Liver (tissue), 9 donors: ENCODE data around the gene GARIN5B. TPM values are rescaled to one million over a fixed set of nuclear protein-coding genes. Genes with fewer than 3 reads are reported as not detected.

Source experiments
- DNase-seq: peaks from one replicate; pipeline ENCODE4 v3.0.0-alpha.2; 2017; ENCODE audit warnings: low spot score
- H3K27ac ChIP-seq, 2 donors: one replicate each; pipeline ENCODE4 v1.7.0; 2013; ENCODE audit warnings: inconsistent platforms in 2 of 2, low read length in 2 of 2, control low read depth in 1 of 2, low read depth in 1 of 2, mild to moderate bottlenecking in 1 of 2
- H3K27me3 ChIP-seq, 4 donors: one replicate each; pipeline versions ENCODE4 v1.6.1 to v1.7.0; 2013; ENCODE audit warnings: low read length in 3 of 4, inconsistent platforms in 1 of 4, mild to moderate bottlenecking in 1 of 4, moderate library complexity in 1 of 4; ENCODE audit not compliant: control insufficient read depth in 4 of 4, insufficient read depth in 4 of 4
- H3K36me3 ChIP-seq, 4 donors: one replicate each; pipeline versions ENCODE4 v1.6.1 to v1.7.0; 2013; ENCODE audit warnings: low read length in 3 of 4, mild to moderate bottlenecking in 3 of 4, low read depth in 1 of 4, moderate library complexity in 1 of 4; ENCODE audit not compliant: control insufficient read depth in 4 of 4, insufficient read depth in 3 of 4
- H3K4me1 ChIP-seq, 4 donors: one replicate each; pipeline versions ENCODE4 v1.6.1 to v1.7.0; 2013; ENCODE audit warnings: low read length in 3 of 4, mild to moderate bottlenecking in 3 of 4, moderate library complexity in 1 of 4; ENCODE audit not compliant: control insufficient read depth in 4 of 4, insufficient read depth in 4 of 4
- H3K4me3 ChIP-seq, 3 donors: one replicate each; pipeline versions ENCODE4 v1.6.1 to v1.7.0; 2013; ENCODE audit warnings: low read length in 3 of 3, control low read depth in 1 of 3, low read depth in 1 of 3, mild to moderate bottlenecking in 1 of 3
- H3K9ac ChIP-seq, 2 donors: one replicate each; pipeline ENCODE4 v1.7.0; 2013; ENCODE audit warnings: low read length in 2 of 2, mild to moderate bottlenecking in 2 of 2, moderate library complexity in 2 of 2, control low read depth in 1 of 2, low read depth in 1 of 2
- H3K9me3 ChIP-seq, 4 donors: one replicate each; pipeline versions ENCODE4 v1.6.1 to v1.7.0; 2013; ENCODE audit warnings: low read length in 3 of 4; ENCODE audit not compliant: control insufficient read depth in 4 of 4
- EGR1 ChIP-seq, 2 donors: IDR thresholded peaks; 2 replicates each; pipeline ENCODE4 v1.6.1; 2016 to 2018; ENCODE audit warnings: antibody characterized with exemption in 2 of 2, low read depth in 2 of 2
- FOXA1 ChIP-seq: IDR thresholded peaks from 2 replicates; pipeline ENCODE4 v1.6.1; 2016; ENCODE audit warnings: antibody characterized with exemption
- FOXA2 ChIP-seq: IDR thresholded peaks from 2 replicates; pipeline ENCODE4 v1.6.1; 2016; ENCODE audit warnings: antibody characterized with exemption
- GABPA ChIP-seq, 2 donors: IDR thresholded peaks in 1 of 2; conservative IDR thresholded peaks in 1 of 2; 2 replicates each; pipeline ENCODE4 v1.6.1; 2016; ENCODE audit warnings: antibody characterized with exemption in 2 of 2, mild to moderate bottlenecking in 1 of 2, moderate library complexity in 1 of 2
- HNF4A ChIP-seq, 2 donors: conservative IDR thresholded peaks; 2 replicates each; pipeline ENCODE4 v1.6.1; 2016; ENCODE audit warnings: antibody characterized with exemption in 2 of 2, mild to moderate bottlenecking in 2 of 2
- HNF4G ChIP-seq: IDR thresholded peaks from 2 replicates; pipeline ENCODE4 v1.6.1; 2016; ENCODE audit warnings: antibody characterized with exemption
- JUND ChIP-seq, 2 donors: IDR thresholded peaks; 2 replicates each; pipeline ENCODE4 v1.6.1; 2016; ENCODE audit warnings: antibody characterized with exemption in 2 of 2
- NR2F2 ChIP-seq: IDR thresholded peaks from 2 replicates; pipeline ENCODE4 v1.6.1; 2016; ENCODE audit warnings: antibody characterized with exemption
- RAD21 ChIP-seq, 2 donors: IDR thresholded peaks; 2 replicates each; pipeline ENCODE4 v1.6.1; 2016; ENCODE audit warnings: antibody characterized with exemption in 2 of 2, mild to moderate bottlenecking in 2 of 2
- RXRA ChIP-seq, 2 donors: IDR thresholded peaks; 2 replicates each; pipeline ENCODE4 v1.6.1; 2017 to 2018; ENCODE audit warnings: antibody characterized with exemption in 2 of 2, mild to moderate bottlenecking in 1 of 2
- SP1 ChIP-seq: IDR thresholded peaks from 2 replicates; pipeline ENCODE4 v1.6.1; 2018; ENCODE audit warnings: antibody characterized with exemption, mild to moderate bottlenecking
- TAF1 ChIP-seq: conservative IDR thresholded peaks from 2 replicates; pipeline ENCODE4 v1.6.1; 2016; ENCODE audit warnings: antibody characterized with exemption, mild to moderate bottlenecking
- YY1 ChIP-seq: IDR thresholded peaks from 2 replicates; pipeline ENCODE4 v1.6.1; 2016; ENCODE audit warnings: antibody characterized with exemption, mild to moderate bottlenecking
- WGBS: extraction: QIAGEN DNeasy Blood & Tissue Kit; methylation state at CpG from one replicate; pipeline ENCODE4 v1.1.7; 2013; 5-methylcytosine and 5-hydroxymethylcytosine counted together
- polyA plus RNA-seq, 2 donors: library from polyadenylated mRNA; stranded (reverse) in 1 of 2; unstranded in 1 of 2; fragments of 200-250 nt in 1 of 2; fragments of >200 nt in 1 of 2; fragmentation: Nextera tagmentation in 1 of 2; extraction: Ambion mirVana in 1 of 2; gene quantifications; one replicate each; pipeline versions ENCODE4 v1.2.1 to v1.2.3, GENCODE V29; 2013 to 2015
- total RNA-seq, 2 donors: library from RNA; depleted of rRNA; stranded (reverse); fragments of >200 nt; gene quantifications; one replicate each; pipeline ENCODE4 v1.2.3, GENCODE V29; 2014
- TF ChIP-seq, protein P1 (sequence below): IDR thresholded peaks from 2 replicates; pipeline ENCODE4 v1.6.1; 2016; ENCODE audit warnings: antibody characterized with exemption, mild to moderate bottlenecking
- TF ChIP-seq, protein P2 (sequence below): IDR thresholded peaks from 2 replicates; pipeline ENCODE4 v1.6.1; 2016; ENCODE audit warnings: antibody characterized with exemption
- TF ChIP-seq, protein P3 (sequence below): IDR thresholded peaks from 2 replicates; pipeline ENCODE4 v1.6.1; 2016; ENCODE audit warnings: antibody characterized with exemption
- TF ChIP-seq, protein P4 (sequence below): fragments of 150-350 bp; IDR thresholded peaks from 2 replicates; pipeline ENCODE4 v1.5.1; 2017; ENCODE audit warnings: improper control_type of control experiment, low read depth, low read length; ENCODE audit not compliant: missing input control
- TF ChIP-seq, protein P5 (sequence below): IDR thresholded peaks from 2 replicates; pipeline ENCODE4 v1.6.1; 2016; ENCODE audit warnings: antibody characterized with exemption
- donor health status: healthy.
- donor health status: healthy.
- donor health status: healthy.
- donor health status: healthy.
- donor health status: healthy.

Gene GARIN5B
- total and polyA plus RNA-seq, 4 donors: not detected

DNA sequence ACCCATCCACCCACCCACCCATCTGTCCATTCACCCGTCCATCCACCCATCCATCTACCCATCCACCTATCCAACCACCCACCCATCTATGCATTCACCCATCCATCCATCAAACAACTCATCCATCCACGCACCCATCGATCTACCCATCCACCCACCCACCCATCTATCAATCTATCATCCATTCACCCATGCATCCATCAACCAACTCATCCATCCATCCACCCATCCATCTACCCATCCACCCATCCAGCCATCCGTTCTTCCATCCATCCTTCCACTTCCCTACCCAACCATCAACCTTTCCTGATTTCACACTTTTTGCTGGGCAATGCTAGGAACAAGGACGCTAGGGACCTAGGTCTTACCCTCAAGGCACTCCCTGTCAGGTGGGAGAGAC, 19.0 kb upstream of the GARIN5B start (continued):
- TF ChIP-seq, protein P1, sequence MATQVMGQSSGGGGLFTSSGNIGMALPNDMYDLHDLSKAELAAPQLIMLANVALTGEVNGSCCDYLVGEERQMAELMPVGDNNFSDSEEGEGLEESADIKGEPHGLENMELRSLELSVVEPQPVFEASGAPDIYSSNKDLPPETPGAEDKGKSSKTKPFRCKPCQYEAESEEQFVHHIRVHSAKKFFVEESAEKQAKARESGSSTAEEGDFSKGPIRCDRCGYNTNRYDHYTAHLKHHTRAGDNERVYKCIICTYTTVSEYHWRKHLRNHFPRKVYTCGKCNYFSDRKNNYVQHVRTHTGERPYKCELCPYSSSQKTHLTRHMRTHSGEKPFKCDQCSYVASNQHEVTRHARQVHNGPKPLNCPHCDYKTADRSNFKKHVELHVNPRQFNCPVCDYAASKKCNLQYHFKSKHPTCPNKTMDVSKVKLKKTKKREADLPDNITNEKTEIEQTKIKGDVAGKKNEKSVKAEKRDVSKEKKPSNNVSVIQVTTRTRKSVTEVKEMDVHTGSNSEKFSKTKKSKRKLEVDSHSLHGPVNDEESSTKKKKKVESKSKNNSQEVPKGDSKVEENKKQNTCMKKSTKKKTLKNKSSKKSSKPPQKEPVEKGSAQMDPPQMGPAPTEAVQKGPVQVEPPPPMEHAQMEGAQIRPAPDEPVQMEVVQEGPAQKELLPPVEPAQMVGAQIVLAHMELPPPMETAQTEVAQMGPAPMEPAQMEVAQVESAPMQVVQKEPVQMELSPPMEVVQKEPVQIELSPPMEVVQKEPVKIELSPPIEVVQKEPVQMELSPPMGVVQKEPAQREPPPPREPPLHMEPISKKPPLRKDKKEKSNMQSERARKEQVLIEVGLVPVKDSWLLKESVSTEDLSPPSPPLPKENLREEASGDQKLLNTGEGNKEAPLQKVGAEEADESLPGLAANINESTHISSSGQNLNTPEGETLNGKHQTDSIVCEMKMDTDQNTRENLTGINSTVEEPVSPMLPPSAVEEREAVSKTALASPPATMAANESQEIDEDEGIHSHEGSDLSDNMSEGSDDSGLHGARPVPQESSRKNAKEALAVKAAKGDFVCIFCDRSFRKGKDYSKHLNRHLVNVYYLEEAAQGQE: no peak

DNA sequence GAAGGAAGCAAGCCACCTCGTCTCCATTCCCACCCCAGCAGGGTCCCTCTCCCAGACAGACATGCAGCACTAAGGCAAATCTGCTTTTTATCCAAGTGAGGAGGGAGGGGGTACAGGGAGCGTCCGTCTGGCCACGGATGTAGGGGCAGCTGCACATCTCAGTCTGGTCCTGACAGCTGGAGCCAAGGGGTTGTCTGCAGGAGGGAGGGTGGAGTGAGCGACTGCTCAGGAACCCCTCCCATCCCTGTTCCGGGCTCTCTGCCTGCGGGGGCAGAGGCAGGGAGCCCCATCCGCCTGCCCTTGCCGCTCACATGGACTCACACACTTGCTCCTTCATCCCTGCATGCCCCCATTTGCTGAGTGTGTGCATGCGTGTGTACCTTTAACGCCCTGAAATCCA, 16.1 kb upstream of the GARIN5B start:
- H3K27me3 ChIP-seq: peaks cover 0 to 2% (median 2%) of the 10 kb centered on the region in 4 donors
- no peak for DNase-seq
- TF ChIP-seq TAF1 (no peak), SP1 (no peak), FOXA2 (no peak), NR2F2 (no peak), JUND (IDR thresholded peaks at IDR 0.05) (no peak), HNF4G (no peak), HNF4A (conservative IDR thresholded peaks at IDR 0.05) (no peak), GABPA (IDR thresholded peaks at IDR 0.05 in 1 of 2, conservative IDR thresholded peaks at IDR 0.05 in 1 of 2) (no peak), RXRA (IDR thresholded peaks at IDR 0.05) (no peak), EGR1 (IDR thresholded peaks at IDR 0.05; ENCODE audit: low read depth in 2 of 2) (no peak), RAD21 (IDR thresholded peaks at IDR 0.05) (no peak), YY1 (no peak), FOXA1 (no peak)
- TF ChIP-seq, protein P2, sequence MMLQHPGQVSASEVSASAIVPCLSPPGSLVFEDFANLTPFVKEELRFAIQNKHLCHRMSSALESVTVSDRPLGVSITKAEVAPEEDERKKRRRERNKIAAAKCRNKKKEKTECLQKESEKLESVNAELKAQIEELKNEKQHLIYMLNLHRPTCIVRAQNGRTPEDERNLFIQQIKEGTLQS: no peak
- TF ChIP-seq, protein P3, sequence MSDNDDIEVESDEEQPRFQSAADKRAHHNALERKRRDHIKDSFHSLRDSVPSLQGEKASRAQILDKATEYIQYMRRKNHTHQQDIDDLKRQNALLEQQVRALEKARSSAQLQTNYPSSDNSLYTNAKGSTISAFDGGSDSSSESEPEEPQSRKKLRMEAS: no peak
- TF ChIP-seq, protein P1: no peak
- TF ChIP-seq, protein P4, sequence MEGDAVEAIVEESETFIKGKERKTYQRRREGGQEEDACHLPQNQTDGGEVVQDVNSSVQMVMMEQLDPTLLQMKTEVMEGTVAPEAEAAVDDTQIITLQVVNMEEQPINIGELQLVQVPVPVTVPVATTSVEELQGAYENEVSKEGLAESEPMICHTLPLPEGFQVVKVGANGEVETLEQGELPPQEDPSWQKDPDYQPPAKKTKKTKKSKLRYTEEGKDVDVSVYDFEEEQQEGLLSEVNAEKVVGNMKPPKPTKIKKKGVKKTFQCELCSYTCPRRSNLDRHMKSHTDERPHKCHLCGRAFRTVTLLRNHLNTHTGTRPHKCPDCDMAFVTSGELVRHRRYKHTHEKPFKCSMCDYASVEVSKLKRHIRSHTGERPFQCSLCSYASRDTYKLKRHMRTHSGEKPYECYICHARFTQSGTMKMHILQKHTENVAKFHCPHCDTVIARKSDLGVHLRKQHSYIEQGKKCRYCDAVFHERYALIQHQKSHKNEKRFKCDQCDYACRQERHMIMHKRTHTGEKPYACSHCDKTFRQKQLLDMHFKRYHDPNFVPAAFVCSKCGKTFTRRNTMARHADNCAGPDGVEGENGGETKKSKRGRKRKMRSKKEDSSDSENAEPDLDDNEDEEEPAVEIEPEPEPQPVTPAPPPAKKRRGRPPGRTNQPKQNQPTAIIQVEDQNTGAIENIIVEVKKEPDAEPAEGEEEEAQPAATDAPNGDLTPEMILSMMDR: no peak
- TF ChIP-seq, protein P5, sequence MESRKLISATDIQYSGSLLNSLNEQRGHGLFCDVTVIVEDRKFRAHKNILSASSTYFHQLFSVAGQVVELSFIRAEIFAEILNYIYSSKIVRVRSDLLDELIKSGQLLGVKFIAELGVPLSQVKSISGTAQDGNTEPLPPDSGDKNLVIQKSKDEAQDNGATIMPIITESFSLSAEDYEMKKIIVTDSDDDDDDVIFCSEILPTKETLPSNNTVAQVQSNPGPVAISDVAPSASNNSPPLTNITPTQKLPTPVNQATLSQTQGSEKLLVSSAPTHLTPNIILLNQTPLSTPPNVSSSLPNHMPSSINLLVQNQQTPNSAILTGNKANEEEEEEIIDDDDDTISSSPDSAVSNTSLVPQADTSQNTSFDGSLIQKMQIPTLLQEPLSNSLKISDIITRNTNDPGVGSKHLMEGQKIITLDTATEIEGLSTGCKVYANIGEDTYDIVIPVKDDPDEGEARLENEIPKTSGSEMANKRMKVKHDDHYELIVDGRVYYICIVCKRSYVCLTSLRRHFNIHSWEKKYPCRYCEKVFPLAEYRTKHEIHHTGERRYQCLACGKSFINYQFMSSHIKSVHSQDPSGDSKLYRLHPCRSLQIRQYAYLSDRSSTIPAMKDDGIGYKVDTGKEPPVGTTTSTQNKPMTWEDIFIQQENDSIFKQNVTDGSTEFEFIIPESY: no peak
- no peak overlapping the region for H3K4me3 ChIP-seq
- H3K9ac ChIP-seq: no peak overlapping the region
- WGBS: 74% methylated on average over 11 of the region's 11 CpGs
- H3K4me1 ChIP-seq: peaks cover 4 to 6% (median 5%) of the 10 kb centered on the region in 4 donors
- H3K27ac ChIP-seq: no peak overlapping the region
- H3K36me3 ChIP-seq: no peaks in the 10 kb centered on the region
- H3K9me3 ChIP-seq: no peaks in the 10 kb centered on the region
